HG03060 (cell line): ENCODE measurements around the gene NTSR1.

Experiments
- ATAC-seq: cut with Tn5 transposase; IDR thresholded peaks from one replicate; pipeline ENCODE4 v1.9.1; 2021; ENCODE audit warnings: low read depth, moderate number of reproducible peaks; ENCODE audit not compliant: unreplicated experiment

Gene NTSR1

DNA sequence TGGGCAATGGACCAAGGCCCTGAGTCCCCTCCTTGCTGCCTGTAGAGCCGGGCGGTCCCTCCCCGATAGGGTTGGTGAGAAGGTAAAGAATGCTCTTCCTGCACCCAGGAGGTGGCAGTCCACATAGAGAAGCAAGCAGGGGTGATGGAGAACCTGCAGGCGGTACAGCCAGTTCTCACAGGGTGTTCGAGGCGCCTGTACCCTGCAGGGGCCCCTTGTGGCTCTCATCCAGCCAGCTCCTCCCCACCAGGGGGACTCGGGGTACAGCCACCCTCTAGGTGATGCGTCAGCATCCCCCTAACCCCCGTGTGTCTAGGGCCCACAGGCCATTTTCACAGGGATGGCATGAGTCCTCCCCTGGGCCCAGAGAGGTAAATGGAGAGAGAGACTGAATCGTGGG lies 103.1 kb downstream of the NTSR1 start:
- no peak for ATAC-seq
